Kasumi-1 (cell line): ENCODE results near the gene PLK5.
A peak's percentile ranks its signal among the peaks of the same experiment; 100 is the strongest.

Source experiments
- DNase-seq, 2 experiments: peaks; one replicate each; lab custom pipeline; 2025; lab: John Stamatoyannopoulos, UW

Gene PLK5

GRCh38 chr19:1555487-1556389 is 31.9 kb downstream of the PLK5 start:
- no peak for DNase-seq

DNA sequence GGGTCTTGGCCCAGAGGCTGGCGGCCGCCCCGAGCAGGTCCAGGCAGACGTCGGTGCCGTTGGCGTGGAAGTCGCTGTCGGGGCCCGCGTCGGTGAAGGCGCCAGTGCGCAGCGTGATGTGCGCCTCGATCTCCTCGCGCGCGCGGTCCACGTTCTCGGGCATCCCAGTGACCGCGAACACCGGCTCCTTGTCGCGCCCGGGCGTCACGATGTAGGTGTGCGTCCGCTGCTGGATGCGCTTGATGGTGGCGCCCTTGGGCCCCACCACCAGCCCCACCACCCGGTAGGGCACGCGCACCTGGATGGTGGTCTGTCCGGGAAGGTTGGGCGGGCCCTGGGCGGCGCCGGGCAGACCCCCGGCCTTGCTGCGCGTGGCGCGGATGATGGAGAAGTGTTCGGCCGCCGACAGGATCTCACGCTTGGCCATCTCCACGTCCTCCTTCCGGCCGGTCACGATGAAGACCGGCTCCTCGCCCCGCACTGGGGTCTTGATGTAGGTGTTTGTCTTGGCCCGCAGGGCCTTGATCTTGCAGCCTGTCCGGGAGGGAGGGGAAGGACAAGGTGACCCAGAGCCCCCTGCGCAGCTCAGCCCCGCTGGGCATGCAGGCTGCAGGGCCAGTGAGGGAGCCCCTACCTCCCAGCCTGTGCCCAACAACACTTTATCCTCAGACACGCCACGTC is 32.7 kb downstream of the PLK5 start:
- DNase-seq, result no peak

- DNase-seq, result no peak
Measured at GRCh38 chr19:1558552-1558951, 34.7 kb downstream of the PLK5 start.

GRCh38 chr19:1560286-1560882 is 36.5 kb downstream of the PLK5 start:
- no peak for DNase-seq

DNA sequence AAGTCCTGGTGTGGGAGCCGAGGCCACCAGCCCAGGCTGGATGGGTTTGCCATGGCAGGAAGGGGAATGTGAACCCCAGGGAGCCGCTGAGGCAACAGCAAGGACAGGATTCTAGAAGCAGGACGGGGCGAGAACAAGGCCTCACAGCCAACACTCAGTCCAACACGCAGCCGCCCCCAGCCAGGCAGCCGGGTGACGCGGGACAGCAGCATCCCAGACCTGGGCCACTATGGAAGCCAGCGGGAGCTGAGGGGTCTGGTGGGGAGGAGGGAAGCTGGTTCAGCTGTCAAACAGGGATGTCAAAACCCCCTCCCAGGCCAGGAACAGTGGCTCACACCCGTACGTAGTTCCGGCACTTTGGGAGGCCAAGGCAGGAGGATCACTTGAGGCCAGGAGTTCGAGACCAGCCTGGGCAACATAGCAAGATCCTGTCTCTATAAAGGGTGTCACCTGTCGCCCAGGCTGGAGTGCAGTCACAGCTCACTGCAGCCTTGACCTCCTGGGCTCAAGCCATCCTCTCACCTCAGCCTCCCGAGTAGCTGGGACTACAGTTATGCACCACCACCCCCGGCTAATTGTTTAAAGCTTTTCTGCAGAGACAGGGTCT is 37.5 kb downstream of the PLK5 start:
- DNase-seq, result no peak

DNA sequence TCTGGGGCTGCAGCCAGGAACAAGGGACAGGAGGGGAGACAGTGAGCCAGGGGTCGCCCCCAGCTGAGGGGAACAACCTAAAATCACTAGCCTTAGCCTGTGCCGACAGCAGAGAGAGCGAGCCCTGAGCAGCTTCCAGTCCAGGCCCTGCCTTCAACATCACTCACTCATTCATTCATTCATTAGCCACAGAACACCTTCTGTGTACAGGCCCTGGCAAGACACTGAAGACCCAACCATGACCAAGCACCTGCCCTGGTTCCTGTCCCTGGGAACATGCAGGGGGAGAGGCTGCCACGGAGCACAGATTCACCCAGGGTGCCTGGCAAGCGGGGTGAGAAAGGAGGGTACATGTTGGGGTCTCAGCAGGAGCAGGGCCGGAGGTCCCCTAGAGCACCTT is 39.4 kb downstream of the PLK5 start:
- no peak for DNase-seq

DNA sequence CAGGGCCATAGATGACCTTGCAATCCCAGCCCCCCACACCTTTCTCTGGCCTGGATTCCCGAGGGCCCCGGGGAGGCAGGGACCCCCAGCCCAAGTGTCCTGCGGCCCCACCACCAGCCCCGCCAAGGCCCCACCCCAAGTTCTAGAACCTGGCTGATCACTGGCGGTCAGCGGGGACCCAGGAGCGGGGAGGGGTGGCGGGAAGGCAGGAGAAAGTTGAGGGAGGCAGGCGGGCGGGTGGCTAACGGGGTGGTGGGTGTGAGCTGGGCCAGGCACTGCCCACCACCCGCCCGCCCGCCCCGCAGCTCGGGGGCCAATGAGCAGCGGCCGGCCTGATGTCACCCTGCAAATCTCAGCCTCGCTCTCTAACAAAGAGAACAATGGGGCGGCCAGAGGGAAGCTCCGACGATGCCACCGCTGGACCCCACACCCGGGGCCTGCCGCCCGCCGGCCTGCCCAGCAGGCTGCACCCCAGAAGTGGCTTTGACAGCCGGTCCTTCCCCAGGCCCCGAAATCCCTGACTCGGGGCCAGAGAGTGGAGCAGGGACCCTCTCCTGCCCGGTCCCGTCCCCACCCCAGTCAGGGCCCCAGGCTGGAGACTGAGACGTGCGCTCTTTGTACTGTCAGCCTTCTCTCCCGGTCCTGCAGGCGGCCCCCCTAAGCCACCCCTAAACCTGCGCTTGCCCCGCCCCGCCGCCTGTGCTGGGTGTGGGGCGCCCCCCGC is 42.7 kb downstream of the PLK5 start:
- DNase-seq, result no peak

DNA sequence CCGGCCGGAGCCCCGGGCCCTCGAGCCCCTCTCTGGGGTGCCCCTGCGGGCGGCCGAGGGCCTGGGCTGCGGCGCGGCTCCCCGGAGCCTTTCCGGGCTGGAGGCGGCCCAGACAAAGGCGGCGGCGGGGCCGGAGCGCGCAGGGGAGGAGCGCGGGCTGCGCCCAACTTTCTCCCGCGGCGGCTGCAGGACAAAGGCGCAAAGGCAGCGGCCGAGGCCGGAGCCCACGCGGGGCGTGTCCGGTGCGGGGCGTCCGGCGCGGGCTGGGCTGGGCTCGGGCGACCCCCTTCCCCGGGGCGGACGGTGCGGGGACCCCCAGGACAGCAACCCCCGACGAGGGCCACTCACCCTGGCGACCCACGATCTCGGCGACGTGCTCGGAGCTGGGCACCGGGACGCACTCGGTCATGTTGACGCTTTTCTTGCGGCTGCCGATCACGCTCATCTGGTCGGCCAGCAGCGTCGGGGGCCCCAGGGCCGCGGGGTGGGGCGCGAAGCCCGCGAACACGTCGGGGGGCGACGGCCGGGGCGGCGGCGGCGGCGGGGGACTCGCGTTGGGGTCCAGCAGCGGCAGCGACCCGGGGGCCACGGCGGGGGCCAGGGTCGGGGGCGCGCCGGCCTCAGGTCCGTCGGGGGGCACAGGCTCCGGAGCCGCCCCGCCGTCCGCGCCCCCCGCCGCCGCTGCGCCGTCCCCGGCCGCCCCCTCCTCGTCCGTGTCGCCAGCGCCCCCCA is 43.4 kb downstream of the PLK5 start:
- no peak for DNase-seq

DNA sequence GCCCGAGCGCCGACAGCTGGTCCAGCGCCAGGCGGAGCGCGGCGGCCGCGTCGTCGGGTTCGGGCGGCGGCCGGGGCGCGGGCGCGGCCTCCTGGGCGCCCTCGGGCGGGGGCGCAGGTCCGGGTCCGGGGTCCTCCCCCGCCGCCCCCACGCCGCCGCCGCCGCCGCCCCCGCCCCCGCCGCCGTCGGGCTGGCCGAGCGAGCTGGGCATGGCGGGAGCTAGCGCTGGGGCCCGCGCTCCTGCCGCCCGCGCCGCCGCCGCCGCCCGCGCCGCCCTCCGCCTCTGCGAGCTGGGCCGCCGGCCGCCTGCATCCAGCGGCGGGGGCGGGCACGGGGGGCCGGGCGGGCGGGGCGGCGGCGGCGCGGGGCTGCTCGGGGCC is 44.0 kb downstream of the PLK5 start:
- no peak for DNase-seq

GRCh38 chr19:1568320-1569019 is 44.6 kb downstream of the PLK5 start, which contains the start of gene MEX3D:
Gene MEX3D (minus strand): TSS chr19:1568325. CDS start chr19:1568058, 267 bp downstream.
- DNase-seq, result peak in 1 of 2 experiments; percentile 7

DNA sequence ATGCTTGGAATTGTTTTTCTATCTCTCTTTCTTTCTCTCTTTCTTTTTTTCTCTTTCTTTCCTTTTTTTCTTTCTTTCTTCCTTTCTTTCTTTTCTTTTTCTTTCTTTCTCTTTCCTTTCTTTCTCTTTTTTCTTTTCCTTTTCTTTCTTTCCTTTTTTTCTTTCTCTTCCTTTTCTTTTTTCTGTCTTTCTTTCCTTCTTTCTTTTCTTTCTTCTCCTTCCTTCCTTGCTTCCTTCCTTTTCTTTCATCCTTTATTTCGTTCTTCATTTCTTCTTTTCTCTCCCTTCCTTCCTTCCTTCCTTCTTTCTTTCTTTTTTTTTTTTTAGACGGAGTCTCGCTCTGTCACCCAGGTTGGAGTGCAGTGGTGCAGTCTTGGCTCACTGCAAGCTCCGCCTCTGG is 46.1 kb downstream of the PLK5 start:
- DNase-seq, result no peak

DNA sequence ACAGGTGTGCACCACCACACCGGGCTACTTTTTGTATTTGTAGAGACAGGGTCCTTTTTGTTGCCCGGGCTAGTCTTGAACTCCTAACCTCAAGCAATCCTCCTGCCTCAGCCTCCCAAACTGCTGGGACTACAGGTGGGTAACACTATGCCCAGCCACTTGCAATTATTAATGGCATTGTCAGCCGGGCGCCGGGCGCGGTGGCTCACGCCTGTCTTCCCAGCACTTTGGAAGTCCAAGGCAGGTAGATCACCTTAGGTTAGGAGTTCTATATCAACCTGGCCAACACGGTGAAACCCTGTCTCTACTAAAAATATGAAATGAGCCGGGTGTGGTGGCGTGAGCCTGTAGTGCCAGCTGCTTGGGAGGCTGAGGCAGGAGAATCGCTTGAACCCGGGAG is 47.0 kb downstream of the PLK5 start:
- no peak for DNase-seq

DNA sequence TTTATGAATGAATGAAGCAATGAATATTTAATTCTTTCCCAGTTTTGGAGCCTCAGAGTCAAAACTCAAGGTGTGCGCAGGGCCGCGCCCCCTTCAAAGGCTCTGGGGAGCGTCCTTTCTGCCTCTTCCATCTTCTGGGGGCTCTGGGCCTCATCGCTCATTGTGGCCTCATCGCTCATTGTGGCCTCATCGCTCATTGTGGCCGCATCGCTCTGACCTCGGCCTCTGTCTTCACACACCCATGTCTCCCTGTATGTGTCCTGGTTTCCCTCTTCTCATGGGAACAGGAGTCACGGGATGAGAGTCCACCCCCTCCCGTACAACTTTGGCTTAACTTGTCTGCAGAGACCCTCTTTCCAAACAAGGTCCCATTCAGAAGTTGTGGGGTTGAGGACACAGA is 47.5 kb downstream of the PLK5 start:
- DNase-seq, result no peak

GRCh38 chr19:1572795-1573194 is 48.9 kb downstream of the PLK5 start:
- DNase-seq, result no peak

GRCh38 chr19:1574354-1575136 is 50.7 kb downstream of the PLK5 start:
- DNase-seq, result no peak

DNA sequence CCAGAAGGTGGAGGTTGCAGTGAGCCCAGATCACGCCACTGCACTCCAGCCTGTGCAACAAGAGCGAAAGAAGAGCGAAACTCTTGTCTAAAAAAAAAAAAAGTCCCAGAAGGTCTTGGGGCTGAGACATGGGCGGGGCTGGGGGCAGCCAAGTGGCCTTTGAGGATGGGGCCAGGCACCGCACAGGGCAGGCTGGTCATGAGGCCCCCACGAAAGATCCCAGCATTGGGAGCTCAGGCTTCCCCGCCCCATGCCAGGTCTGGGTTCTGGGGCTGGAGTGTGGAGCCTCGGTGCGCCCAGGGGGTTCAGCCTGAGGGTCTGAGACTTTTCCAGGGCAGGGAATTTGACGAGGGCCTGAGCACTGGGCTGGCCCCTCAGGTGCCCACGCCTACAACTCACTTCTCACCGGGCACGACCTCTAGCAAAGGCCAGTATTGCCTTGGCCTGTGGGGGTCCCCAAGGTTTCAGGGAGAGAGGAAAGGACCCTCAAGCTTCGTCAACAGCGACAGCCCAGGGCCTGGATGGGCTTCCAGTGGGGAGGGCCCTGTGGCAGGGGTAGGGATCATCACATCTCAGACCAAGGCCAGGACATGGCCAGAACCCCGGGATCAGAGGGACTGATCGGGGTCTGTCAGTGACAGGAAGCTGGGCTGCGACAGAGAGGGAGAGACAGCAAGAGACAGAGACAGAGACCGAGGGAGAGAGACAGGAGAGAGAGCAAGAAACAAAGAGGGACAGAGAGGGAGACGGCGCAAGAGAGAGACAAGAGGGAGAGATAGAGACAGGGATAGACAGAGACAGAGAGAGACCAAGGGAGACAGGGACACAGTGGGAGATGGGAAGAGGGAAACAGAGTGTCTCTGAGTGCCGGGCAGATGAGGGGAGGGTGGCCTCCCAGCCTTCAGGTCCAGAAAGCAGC is 51.7 kb downstream of the PLK5 start:
- DNase-seq, result no peak

DNA sequence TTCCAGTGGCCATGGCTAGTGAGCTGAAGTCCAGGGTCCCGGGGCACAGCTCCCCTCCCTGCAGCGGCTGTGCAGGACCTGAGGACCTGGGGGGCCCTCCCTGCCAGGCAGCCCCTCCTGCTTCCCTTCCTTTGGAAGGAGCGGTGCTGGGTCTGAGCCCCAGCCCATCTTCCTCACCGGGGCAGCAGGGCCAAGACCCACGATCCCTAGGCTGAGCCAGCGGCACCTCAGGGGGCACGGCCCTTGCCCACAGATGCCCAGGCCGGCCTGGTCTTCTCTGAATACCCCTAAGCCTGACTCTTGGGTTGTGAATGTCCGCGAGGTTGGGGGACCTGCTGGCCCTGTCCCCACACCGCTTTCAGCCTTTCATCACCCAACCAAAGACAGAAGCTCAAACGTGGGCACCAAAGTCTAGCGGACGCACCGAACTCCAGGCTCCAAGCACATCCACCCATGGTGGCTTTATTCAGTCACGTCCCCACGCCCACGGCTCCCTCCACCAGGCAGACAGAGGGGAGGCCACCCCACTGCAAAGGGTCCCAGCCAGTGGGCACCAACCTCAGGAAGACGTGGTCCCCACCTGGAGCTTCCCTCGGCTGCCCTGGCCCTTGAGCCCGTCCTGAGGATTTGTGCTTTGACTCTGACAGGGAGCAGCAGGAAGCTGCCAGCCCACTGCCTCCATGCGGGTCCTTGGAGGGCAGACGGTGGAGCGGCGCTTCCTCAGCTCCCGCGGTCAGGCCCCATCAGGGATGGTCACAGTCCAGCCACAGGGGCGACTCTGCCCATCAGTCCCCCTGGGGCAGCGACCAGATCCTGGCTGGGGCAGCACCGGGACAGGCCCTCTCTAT is 52.6 kb downstream of the PLK5 start:
- no peak for DNase-seq
